RWPE2 (cell line): ENCODE data around the gene RGS6.

Source experiments
- ATAC-seq: fragments of 200-7000 bp; cut with Tn5 transposase; 3 replicates; pipeline ENCODE4 v1.9.1; 2021; ENCODE audit warnings: low read depth
- DNase-seq: peaks from one replicate; pipeline ENCODE4 v3.0.0-alpha.2; 2020; ENCODE audit warnings: low spot score
- H3K27ac ChIP-seq: fragments of 450-650 bp; 2 replicates; pipeline ENCODE4 v1.5.1; 2017; ENCODE audit warnings: mild to moderate bottlenecking; ENCODE audit not compliant: poor library complexity, severe bottlenecking
- H3K27me3 ChIP-seq: fragments of 250-450 bp; sonication (Bioruptor Pico); 2 replicates; pipeline ENCODE4 v1.5.1; 2021; ENCODE audit warnings: mild to moderate bottlenecking, moderate library complexity; ENCODE audit not compliant: insufficient read depth, poor library complexity, severe bottlenecking
- H3K36me3 ChIP-seq: fragments of 250-450 bp; sonication (Bioruptor Pico); 2 replicates; pipeline ENCODE4 v1.5.1; 2020; ENCODE audit warnings: low read depth, mild to moderate bottlenecking, moderate library complexity
- H3K4me1 ChIP-seq: fragments of 250-450 bp; sonication (Bioruptor Pico); 2 replicates; pipeline ENCODE4 v1.5.1; 2021; ENCODE audit warnings: mild to moderate bottlenecking, moderate library complexity; ENCODE audit not compliant: insufficient read depth, poor library complexity, severe bottlenecking
- H3K4me3 ChIP-seq: fragments of 250-450 bp; sonication (Bioruptor Pico); 2 replicates; pipeline ENCODE4 v1.5.1; 2021; ENCODE audit warnings: mild to moderate bottlenecking, moderate library complexity; ENCODE audit not compliant: severe bottlenecking
- H3K9me3 ChIP-seq: fragments of 250-450 bp; sonication (Bioruptor Pico); 2 replicates; pipeline ENCODE4 v1.5.1; 2021; ENCODE audit warnings: mild to moderate bottlenecking, moderate library complexity; ENCODE audit not compliant: severe bottlenecking
- TF ChIP-seq, protein P1 (sequence below): fragments of 450-650 bp; IDR thresholded peaks from one replicate; pipeline ENCODE4 v1.5.1; 2017; ENCODE audit warnings: mild to moderate bottlenecking, moderate library complexity; ENCODE audit not compliant: poor library complexity, severe bottlenecking

The RGS6 gene

DNA sequence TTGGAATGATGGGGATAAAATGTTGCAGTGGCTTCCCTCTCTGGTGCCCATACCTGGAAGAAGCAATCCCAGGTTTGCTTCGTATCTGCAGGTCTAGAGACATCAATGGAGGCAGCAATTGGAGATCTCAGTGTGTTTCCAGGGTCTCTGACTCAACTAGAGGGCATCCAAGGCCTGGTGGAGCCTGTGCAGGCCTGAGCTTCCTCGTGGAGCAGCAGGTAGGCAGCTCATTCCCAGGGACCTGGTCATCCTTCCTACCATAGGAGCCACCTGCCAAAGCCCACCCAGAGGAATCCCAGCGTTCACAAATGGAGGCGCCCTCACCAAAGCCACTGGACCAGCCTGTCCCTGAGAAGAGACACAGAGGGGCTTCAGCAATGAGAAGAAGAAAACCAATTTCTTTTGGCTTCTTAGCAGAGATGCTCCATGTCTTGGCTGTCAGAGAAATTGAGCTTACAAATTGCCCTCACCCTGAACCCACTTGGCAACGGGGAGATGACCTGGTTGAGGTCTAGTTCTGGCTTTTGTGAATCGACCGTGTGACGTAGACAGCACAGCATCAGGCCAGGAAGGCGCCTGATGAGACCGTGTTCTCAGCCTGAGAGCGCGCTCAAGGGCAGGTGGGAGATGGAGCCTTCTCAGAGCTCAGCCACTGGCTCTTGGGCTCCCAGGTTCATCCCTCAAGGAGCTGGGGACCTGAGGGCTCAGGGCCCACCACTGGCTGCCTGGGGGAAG is 678.0 kb downstream of the RGS6 start:
- TF ChIP-seq, protein P1, sequence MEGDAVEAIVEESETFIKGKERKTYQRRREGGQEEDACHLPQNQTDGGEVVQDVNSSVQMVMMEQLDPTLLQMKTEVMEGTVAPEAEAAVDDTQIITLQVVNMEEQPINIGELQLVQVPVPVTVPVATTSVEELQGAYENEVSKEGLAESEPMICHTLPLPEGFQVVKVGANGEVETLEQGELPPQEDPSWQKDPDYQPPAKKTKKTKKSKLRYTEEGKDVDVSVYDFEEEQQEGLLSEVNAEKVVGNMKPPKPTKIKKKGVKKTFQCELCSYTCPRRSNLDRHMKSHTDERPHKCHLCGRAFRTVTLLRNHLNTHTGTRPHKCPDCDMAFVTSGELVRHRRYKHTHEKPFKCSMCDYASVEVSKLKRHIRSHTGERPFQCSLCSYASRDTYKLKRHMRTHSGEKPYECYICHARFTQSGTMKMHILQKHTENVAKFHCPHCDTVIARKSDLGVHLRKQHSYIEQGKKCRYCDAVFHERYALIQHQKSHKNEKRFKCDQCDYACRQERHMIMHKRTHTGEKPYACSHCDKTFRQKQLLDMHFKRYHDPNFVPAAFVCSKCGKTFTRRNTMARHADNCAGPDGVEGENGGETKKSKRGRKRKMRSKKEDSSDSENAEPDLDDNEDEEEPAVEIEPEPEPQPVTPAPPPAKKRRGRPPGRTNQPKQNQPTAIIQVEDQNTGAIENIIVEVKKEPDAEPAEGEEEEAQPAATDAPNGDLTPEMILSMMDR = no peak
- no peak overlapping the region for H3K27ac ChIP-seq
- no peaks in the 10 kb centered on the region for H3K36me3 ChIP-seq
- no peaks in the 10 kb centered on the region for H3K9me3 ChIP-seq
- no peak overlapping the region for H3K4me3 ChIP-seq
- H3K27me3 ChIP-seq = no peaks in the 10 kb centered on the region
- ATAC-seq (no peak), DNase-seq (no peak)
- peaks cover 17% of the 10 kb centered on the region for H3K4me1 ChIP-seq

DNA sequence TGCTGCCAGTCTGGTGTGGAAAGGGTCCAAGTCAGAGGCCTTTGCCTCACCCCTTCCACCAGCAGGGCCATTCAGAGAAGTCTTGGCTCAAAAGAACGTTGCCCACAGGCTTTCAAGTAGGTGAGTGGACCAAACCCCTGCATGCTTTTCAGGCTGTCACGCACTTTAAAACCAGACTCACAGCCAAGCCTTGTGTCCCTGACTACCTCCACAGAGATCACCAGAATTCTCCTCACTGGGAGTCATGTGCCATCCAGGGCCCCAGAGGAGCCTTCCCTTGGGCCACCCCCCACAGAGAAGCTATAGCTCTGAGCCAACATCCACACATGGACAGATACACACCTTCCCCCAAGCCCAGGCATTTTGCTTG is 678.6 kb downstream of the RGS6 start:
- TF ChIP-seq, protein P1 = no peak
- ATAC-seq = no peak
- H3K27ac ChIP-seq = no peak overlapping the region
- no peak overlapping the region for H3K4me3 ChIP-seq
- no peaks in the 10 kb centered on the region for H3K9me3 ChIP-seq
- peaks cover 22% of the 10 kb centered on the region for H3K4me1 ChIP-seq
- no peaks in the 10 kb centered on the region for H3K36me3 ChIP-seq
- no peak for DNase-seq
- H3K27me3 ChIP-seq = no peaks in the 10 kb centered on the region

DNA sequence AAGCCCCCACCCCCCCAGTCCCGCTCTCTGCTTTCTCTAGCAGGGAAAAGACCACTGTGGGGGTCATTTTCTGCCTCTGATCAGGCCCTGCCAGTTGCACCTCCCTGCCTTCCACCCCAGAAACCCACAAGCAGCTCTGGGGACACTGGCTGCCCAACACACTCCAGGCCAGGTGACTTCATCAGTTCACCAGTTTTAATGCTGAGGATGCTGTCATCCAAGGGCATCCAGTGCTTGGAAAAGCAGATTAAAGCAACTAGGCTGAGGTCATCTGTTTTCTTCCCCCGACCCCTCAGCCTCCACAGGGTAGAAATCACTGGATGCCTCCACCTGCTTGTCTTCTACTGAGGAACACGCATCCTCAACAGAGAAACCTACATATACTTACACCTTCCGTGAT is 679.3 kb downstream of the RGS6 start:
- no peaks in the 10 kb centered on the region for H3K27me3 ChIP-seq
- peaks cover 23% of the 10 kb centered on the region for H3K4me1 ChIP-seq

DNA sequence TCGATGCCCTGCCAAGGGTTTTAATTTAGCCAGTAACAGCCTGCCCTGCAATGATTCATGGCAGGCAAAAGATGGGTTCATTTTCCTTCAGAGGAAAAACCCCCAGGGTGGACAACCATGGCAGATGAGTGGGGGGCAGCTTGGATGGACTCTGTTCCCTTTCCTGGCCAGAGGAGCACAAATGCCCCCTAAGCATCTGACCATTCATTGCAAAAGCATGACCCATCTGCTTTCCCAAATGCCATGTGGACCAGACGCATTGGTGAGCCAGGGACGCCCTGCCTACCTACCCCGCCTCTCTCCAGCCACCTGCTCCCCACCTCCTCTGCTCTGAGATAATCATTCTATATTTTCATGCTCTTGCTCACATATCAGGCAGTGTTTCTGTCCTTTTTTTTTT is 679.8 kb downstream of the RGS6 start:
- Histone ChIP-seq H3K27ac (no peak overlapping the region), H3K36me3 (no peaks in the 10 kb centered on the region), H3K4me1 (peaks cover 23% of the 10 kb centered on the region), H3K4me3 (no peak overlapping the region), H3K9me3 (no peaks in the 10 kb centered on the region), H3K27me3 (no peaks in the 10 kb centered on the region)
- DNase-seq (no peak), ATAC-seq (no peak)
- TF ChIP-seq, protein P1 = no peak

More for the DNA sequence above, 679.3 kb downstream of the RGS6 start:
- Histone ChIP-seq H3K36me3 (no peaks in the 10 kb centered on the region), H3K4me3 (no peak overlapping the region), H3K27ac (no peak overlapping the region), H3K9me3 (no peaks in the 10 kb centered on the region)
- ATAC-seq (no peak), DNase-seq (no peak)
- TF ChIP-seq, protein P1 = no peak

DNA sequence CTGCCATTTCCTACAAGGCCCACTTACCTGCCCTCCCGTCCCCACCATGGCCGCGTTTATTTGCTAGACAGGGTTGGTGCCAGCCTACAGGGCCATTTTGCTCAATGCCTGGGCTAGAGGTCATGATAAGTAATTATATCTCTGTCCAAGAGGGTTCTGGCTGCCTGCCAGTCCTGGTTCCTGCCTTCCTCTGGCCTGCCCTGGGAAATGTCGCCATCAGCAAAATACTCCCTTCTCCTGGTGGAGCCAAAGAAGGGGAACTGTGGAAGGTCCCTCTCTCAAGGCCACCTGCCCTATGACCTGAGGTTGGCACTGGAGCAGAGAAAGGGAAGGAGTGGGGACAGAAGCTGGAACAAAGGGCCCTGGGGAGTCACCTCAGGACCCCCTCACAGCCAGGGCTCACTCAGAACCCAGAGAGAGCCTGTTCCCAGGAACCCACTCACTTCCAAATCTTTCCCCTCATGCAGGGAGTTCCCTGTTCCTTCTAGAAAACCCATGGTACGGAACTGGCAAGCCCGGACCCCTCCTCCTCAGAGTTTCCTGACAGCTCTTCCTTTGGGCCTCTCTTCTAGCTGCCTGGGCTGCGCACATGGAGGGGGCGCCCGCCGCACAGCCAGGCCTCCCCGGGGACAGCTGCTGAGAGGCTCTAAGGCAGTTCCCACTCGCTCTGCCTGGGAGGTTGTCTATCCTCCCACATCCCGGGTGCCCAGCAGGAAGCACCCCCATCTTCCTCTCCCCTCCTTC is 681.2 kb downstream of the RGS6 start:
- Histone ChIP-seq H3K36me3 (no peaks in the 10 kb centered on the region), H3K27me3 (no peaks in the 10 kb centered on the region), H3K4me3 (no peak overlapping the region), H3K9me3 (no peaks in the 10 kb centered on the region), H3K4me1 (peaks cover 16% of the 10 kb centered on the region), H3K27ac (no peak overlapping the region)
- DNase-seq (no peak), ATAC-seq (no peak)
- TF ChIP-seq, protein P1 = no peak
